ENCODE measurements around the gene LRCOL1. TPM values are rescaled to one million over a fixed set of nuclear protein-coding genes. Genes with fewer than 3 reads are reported as not detected.
A peak's percentile ranks its signal among the peaks of the same experiment; 100 is the strongest.

Gene LRCOL1
- total RNA-seq, 1 donor from 2014 or later: not detected

- TF ChIP-seq, protein P1, sequence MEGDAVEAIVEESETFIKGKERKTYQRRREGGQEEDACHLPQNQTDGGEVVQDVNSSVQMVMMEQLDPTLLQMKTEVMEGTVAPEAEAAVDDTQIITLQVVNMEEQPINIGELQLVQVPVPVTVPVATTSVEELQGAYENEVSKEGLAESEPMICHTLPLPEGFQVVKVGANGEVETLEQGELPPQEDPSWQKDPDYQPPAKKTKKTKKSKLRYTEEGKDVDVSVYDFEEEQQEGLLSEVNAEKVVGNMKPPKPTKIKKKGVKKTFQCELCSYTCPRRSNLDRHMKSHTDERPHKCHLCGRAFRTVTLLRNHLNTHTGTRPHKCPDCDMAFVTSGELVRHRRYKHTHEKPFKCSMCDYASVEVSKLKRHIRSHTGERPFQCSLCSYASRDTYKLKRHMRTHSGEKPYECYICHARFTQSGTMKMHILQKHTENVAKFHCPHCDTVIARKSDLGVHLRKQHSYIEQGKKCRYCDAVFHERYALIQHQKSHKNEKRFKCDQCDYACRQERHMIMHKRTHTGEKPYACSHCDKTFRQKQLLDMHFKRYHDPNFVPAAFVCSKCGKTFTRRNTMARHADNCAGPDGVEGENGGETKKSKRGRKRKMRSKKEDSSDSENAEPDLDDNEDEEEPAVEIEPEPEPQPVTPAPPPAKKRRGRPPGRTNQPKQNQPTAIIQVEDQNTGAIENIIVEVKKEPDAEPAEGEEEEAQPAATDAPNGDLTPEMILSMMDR (IDR thresholded peaks at IDR 0.05; ENCODE audit: unreplicated experiment): no peak
- DNase-seq (ENCODE audit: low spot score, unreplicated experiment): no peak
- Mint-ChIP-seq H3K9me3 (ENCODE audit: low read depth) (no peaks in the 10 kb centered on the region), H3K36me3 (ENCODE audit: insufficient read depth) (peaks cover 23% of the 10 kb centered on the region), H3K4me3 (ENCODE audit: low read depth) (no peak overlapping the region), H3K27me3 (peaks cover 2% of the 10 kb centered on the region), H3K4me1 (ENCODE audit: low read depth) (peaks cover 8% of the 10 kb centered on the region), H3K27ac (no peak overlapping the region)
These were observed 15.5 kb upstream of the LRCOL1 start for GRCh38 chr12:132625731-132626430.

GRCh38 chr12:132624910-132625630 is 14.7 kb upstream of the LRCOL1 start:
- H3K9me3 Mint-ChIP-seq (ENCODE audit: low read depth): no peaks in the 10 kb centered on the region
- peaks cover 6% of the 10 kb centered on the region for H3K27me3 Mint-ChIP-seq
- peaks cover 17% of the 10 kb centered on the region for H3K36me3 Mint-ChIP-seq (ENCODE audit: insufficient read depth)
- no peak for DNase-seq (ENCODE audit: low spot score, unreplicated experiment)
- no peak overlapping the region for H3K27ac Mint-ChIP-seq
- peaks cover 6% of the 10 kb centered on the region for H3K4me1 Mint-ChIP-seq (ENCODE audit: low read depth)
- no peak overlapping the region for H3K4me3 Mint-ChIP-seq (ENCODE audit: low read depth)
- TF ChIP-seq, protein P1 (IDR thresholded peaks at IDR 0.05; ENCODE audit: unreplicated experiment): no peak

GRCh38 chr12:132624186-132624855 is 13.9 kb upstream of the LRCOL1 start:
- Mint-ChIP-seq H3K36me3 (ENCODE audit: insufficient read depth) (peaks cover 11% of the 10 kb centered on the region), H3K9me3 (ENCODE audit: low read depth) (no peaks in the 10 kb centered on the region), H3K4me3 (ENCODE audit: low read depth) (no peak overlapping the region), H3K27ac (no peak overlapping the region), H3K27me3 (peaks cover 6% of the 10 kb centered on the region), H3K4me1 (ENCODE audit: low read depth) (peaks cover 6% of the 10 kb centered on the region)
- no peak for DNase-seq (ENCODE audit: low spot score, unreplicated experiment)
- TF ChIP-seq, protein P1 (IDR thresholded peaks at IDR 0.05; ENCODE audit: unreplicated experiment): no peak

- Mint-ChIP-seq H3K4me1 (ENCODE audit: low read depth) (peaks cover 6% of the 10 kb centered on the region), H3K4me3 (ENCODE audit: low read depth) (no peak overlapping the region), H3K27ac (peak overlapping the region; percentile 44), H3K27me3 (peaks cover 7% of the 10 kb centered on the region), H3K36me3 (ENCODE audit: insufficient read depth) (peaks cover 5% of the 10 kb centered on the region), H3K9me3 (ENCODE audit: low read depth) (no peaks in the 10 kb centered on the region)
- TF ChIP-seq, protein P1 (IDR thresholded peaks at IDR 0.05; ENCODE audit: unreplicated experiment): no peak
- DNase-seq (ENCODE audit: low spot score, unreplicated experiment): no peak
These were observed 12.9 kb upstream of the LRCOL1 start for GRCh38 chr12:132623072-132623869.

Data from progenitor cell of endocrine pancreas (in vitro differentiated cells).